C4-2B (cell line): ENCODE results near the gene NFATC2.

Experiments
- ZFX ChIP-seq: fragments of 450-650 bp; IDR thresholded peaks from 2 replicates; pipeline ENCODE4 v1.6.1; 2017
- TF ChIP-seq, protein P1 (sequence below): fragments of 450-650 bp; conservative IDR thresholded peaks from 2 replicates; pipeline ENCODE4 v1.5.1; 2017; ENCODE audit warnings: mild to moderate bottlenecking

GRCh38 chr20:51551186-51551585 is 8.7 kb upstream of the NFATC2 start:
- TF ChIP-seq, protein P1, sequence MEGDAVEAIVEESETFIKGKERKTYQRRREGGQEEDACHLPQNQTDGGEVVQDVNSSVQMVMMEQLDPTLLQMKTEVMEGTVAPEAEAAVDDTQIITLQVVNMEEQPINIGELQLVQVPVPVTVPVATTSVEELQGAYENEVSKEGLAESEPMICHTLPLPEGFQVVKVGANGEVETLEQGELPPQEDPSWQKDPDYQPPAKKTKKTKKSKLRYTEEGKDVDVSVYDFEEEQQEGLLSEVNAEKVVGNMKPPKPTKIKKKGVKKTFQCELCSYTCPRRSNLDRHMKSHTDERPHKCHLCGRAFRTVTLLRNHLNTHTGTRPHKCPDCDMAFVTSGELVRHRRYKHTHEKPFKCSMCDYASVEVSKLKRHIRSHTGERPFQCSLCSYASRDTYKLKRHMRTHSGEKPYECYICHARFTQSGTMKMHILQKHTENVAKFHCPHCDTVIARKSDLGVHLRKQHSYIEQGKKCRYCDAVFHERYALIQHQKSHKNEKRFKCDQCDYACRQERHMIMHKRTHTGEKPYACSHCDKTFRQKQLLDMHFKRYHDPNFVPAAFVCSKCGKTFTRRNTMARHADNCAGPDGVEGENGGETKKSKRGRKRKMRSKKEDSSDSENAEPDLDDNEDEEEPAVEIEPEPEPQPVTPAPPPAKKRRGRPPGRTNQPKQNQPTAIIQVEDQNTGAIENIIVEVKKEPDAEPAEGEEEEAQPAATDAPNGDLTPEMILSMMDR = no peak
- no peak for TF ChIP-seq ZFX
